Measurements from ENCODE around the gene SYTL3. TPM values are rescaled to one million over a fixed set of nuclear protein-coding genes. Genes with fewer than 3 reads are reported as not detected.

The SYTL3 gene
- total RNA-seq, 1 experiment from 2014 or later = 0.28 TPM

DNA sequence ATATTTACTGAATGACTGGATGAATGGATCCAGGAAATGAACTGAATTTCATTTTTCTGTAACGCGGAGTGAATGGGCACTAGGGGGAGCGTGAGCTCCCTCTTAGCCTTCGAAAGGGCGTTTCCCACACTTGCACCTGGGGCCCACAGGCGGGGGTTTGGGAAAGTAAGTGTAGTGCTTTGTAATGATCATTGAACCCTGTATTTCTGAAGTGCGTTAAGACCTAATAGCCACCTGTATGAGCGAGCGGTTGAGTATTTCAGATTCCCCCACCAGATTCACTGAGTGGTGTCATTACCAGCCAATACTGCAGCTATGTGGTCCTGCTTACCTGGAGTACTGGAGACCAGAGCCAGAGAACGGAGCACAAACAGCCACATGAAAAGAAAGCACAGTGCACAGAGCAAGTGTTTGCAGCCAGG lies 10.5 kb downstream of the SYTL3 start (continued):
- TF ChIP-seq AR (CRISPR knock-in tag; IDR thresholded peaks at IDR 0.05) = no peak

GRCh38 chr6:158661156-158661685 lies 11.4 kb downstream of the SYTL3 start:
- ATAC-seq (peak; percentile 34; the same call in 1 of the 2 replicates), DNase-seq (ENCODE audit: low spot score) (no peak)
- ChIA-PET CTCF (interaction anchor here (1.8 to 4.1 kb wide), 5 partner anchors 16 to 474 kb away, joined by 4 to 42 read pairs (median 9); partner anchors contain the start of gene DYNLT1), POLR2A (no interaction called here)
- Mint-ChIP-seq H3K27ac (no peak overlapping the region), H3K9me3 (no peaks in the 10 kb centered on the region), H3K4me3 (no peak overlapping the region), H3K4me1 (peaks cover 21% of the 10 kb centered on the region), H3K27me3 (ENCODE audit: low read depth) (peaks cover 2% of the 10 kb centered on the region; the same call in 1 of the 2 replicates), H3K36me3 (no peaks in the 10 kb centered on the region)
- TF ChIP-seq IRF2 (CRISPR knock-in tag; IDR thresholded peaks at IDR 0.05; ENCODE audit: borderline replicate concordance, low read depth) (no peak), ZNF423 (CRISPR knock-in tag; IDR thresholded peaks at IDR 0.05) (no peak), ZBTB21 (CRISPR knock-in tag; IDR thresholded peaks at IDR 0.05; ENCODE audit: borderline replicate concordance) (no peak), USF1 (CRISPR knock-in tag; IDR thresholded peaks at IDR 0.05) (no peak), ETV6 (CRISPR knock-in tag; IDR thresholded peaks at IDR 0.05) (no peak), ESRRA (CRISPR knock-in tag; IDR thresholded peaks at IDR 0.05; ENCODE audit: borderline replicate concordance) (no peak), NFYB (CRISPR knock-in tag; conservative IDR thresholded peaks at IDR 0.05; ENCODE audit: low read depth) (no peak), KAT7 (CRISPR knock-in tag; IDR thresholded peaks at IDR 0.05; ENCODE audit: borderline replicate concordance) (no peak), IRF1 (CRISPR knock-in tag; IDR thresholded peaks at IDR 0.05) (no peak), ZNF263 (CRISPR knock-in tag; IDR thresholded peaks at IDR 0.05; ENCODE audit: low read depth) (no peak), SMAD3 (CRISPR knock-in tag; IDR thresholded peaks at IDR 0.05; ENCODE audit: borderline replicate concordance) (no peak), CREB1 (CRISPR knock-in tag; IDR thresholded peaks at IDR 0.05) (no peak), AFF4 (CRISPR knock-in tag; IDR thresholded peaks at IDR 0.05; ENCODE audit: borderline replicate concordance) (no peak), CBFB (CRISPR knock-in tag; IDR thresholded peaks at IDR 0.05; ENCODE audit: low read depth) (no peak), RORB (CRISPR knock-in tag; IDR thresholded peaks at IDR 0.05) (no peak)
- TF ChIP-seq, protein P1, sequence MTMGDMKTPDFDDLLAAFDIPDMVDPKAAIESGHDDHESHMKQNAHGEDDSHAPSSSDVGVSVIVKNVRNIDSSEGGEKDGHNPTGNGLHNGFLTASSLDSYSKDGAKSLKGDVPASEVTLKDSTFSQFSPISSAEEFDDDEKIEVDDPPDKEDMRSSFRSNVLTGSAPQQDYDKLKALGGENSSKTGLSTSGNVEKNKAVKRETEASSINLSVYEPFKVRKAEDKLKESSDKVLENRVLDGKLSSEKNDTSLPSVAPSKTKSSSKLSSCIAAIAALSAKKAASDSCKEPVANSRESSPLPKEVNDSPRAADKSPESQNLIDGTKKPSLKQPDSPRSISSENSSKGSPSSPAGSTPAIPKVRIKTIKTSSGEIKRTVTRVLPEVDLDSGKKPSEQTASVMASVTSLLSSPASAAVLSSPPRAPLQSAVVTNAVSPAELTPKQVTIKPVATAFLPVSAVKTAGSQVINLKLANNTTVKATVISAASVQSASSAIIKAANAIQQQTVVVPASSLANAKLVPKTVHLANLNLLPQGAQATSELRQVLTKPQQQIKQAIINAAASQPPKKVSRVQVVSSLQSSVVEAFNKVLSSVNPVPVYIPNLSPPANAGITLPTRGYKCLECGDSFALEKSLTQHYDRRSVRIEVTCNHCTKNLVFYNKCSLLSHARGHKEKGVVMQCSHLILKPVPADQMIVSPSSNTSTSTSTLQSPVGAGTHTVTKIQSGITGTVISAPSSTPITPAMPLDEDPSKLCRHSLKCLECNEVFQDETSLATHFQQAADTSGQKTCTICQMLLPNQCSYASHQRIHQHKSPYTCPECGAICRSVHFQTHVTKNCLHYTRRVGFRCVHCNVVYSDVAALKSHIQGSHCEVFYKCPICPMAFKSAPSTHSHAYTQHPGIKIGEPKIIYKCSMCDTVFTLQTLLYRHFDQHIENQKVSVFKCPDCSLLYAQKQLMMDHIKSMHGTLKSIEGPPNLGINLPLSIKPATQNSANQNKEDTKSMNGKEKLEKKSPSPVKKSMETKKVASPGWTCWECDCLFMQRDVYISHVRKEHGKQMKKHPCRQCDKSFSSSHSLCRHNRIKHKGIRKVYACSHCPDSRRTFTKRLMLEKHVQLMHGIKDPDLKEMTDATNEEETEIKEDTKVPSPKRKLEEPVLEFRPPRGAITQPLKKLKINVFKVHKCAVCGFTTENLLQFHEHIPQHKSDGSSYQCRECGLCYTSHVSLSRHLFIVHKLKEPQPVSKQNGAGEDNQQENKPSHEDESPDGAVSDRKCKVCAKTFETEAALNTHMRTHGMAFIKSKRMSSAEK (CRISPR knock-in tag; IDR thresholded peaks at IDR 0.05; ENCODE audit: borderline replicate concordance) = no peak
- TF ChIP-seq, protein P2, sequence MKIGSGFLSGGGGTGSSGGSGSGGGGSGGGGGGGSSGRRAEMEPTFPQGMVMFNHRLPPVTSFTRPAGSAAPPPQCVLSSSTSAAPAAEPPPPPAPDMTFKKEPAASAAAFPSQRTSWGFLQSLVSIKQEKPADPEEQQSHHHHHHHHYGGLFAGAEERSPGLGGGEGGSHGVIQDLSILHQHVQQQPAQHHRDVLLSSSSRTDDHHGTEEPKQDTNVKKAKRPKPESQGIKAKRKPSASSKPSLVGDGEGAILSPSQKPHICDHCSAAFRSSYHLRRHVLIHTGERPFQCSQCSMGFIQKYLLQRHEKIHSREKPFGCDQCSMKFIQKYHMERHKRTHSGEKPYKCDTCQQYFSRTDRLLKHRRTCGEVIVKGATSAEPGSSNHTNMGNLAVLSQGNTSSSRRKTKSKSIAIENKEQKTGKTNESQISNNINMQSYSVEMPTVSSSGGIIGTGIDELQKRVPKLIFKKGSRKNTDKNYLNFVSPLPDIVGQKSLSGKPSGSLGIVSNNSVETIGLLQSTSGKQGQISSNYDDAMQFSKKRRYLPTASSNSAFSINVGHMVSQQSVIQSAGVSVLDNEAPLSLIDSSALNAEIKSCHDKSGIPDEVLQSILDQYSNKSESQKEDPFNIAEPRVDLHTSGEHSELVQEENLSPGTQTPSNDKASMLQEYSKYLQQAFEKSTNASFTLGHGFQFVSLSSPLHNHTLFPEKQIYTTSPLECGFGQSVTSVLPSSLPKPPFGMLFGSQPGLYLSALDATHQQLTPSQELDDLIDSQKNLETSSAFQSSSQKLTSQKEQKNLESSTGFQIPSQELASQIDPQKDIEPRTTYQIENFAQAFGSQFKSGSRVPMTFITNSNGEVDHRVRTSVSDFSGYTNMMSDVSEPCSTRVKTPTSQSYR (CRISPR knock-in tag; IDR thresholded peaks at IDR 0.05) = no peak
- TF ChIP-seq, protein P3, sequence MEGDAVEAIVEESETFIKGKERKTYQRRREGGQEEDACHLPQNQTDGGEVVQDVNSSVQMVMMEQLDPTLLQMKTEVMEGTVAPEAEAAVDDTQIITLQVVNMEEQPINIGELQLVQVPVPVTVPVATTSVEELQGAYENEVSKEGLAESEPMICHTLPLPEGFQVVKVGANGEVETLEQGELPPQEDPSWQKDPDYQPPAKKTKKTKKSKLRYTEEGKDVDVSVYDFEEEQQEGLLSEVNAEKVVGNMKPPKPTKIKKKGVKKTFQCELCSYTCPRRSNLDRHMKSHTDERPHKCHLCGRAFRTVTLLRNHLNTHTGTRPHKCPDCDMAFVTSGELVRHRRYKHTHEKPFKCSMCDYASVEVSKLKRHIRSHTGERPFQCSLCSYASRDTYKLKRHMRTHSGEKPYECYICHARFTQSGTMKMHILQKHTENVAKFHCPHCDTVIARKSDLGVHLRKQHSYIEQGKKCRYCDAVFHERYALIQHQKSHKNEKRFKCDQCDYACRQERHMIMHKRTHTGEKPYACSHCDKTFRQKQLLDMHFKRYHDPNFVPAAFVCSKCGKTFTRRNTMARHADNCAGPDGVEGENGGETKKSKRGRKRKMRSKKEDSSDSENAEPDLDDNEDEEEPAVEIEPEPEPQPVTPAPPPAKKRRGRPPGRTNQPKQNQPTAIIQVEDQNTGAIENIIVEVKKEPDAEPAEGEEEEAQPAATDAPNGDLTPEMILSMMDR (IDR thresholded peaks at IDR 0.05) = no peak

Data from WTC11 (cell line).